GM18867 (cell line): ENCODE data around the gene MRPL54.

ENCODE experiments used
- ATAC-seq: cut with Tn5 transposase; IDR thresholded peaks from one replicate; pipeline ENCODE4 v1.9.1; 2021; ENCODE audit warnings: mild to moderate bottlenecking, moderate library complexity; ENCODE audit not compliant: unreplicated experiment

The MRPL54 gene

GRCh38 chr19:3784607-3785450 is 22.3 kb downstream of the MRPL54 start:
- no peak for ATAC-seq

- no peak for ATAC-seq
These were observed 23.0 kb downstream of the MRPL54 start for GRCh38 chr19:3785451-3785937.

- no peak for ATAC-seq
These were observed 23.7 kb downstream of the MRPL54 start, which contains the start of gene MATK for GRCh38 chr19:3785938-3786824. TSS of gene MATK (minus strand) at chr19:3786381. CDS start at chr19:3785135, 1,246 bp downstream.

GRCh38 chr19:3788996-3789778 is 26.7 kb downstream of the MRPL54 start:
- ATAC-seq: no peak

GRCh38 chr19:3790209-3790734 is 27.8 kb downstream of the MRPL54 start:
- no peak for ATAC-seq

GRCh38 chr19:3790941-3791340 is 28.5 kb downstream of the MRPL54 start:
- no peak for ATAC-seq

GRCh38 chr19:3792114-3792513 is 29.6 kb downstream of the MRPL54 start:
- ATAC-seq: no peak

- no peak for ATAC-seq
These were observed 31.3 kb downstream of the MRPL54 start for GRCh38 chr19:3793799-3794198.

- no peak for ATAC-seq
These were observed 33.9 kb downstream of the MRPL54 start for GRCh38 chr19:3796358-3796757.

GRCh38 chr19:3798137-3798536 is 35.7 kb downstream of the MRPL54 start:
- ATAC-seq: no peak

GRCh38 chr19:3800996-3801395 is 38.5 kb downstream of the MRPL54 start:
- no peak for ATAC-seq

- no peak for ATAC-seq
These were observed 39.1 kb downstream of the MRPL54 start for GRCh38 chr19:3801412-3802096.

GRCh38 chr19:3803114-3803888 is 40.8 kb downstream of the MRPL54 start:
- ATAC-seq: no peak

- ATAC-seq: no peak
These were observed 41.5 kb downstream of the MRPL54 start for GRCh38 chr19:3803986-3804385.

- no peak for ATAC-seq
These were observed 41.9 kb downstream of the MRPL54 start for GRCh38 chr19:3804429-3804828.

- no peak for ATAC-seq
These were observed 43.4 kb downstream of the MRPL54 start for GRCh38 chr19:3805859-3806258.

- no peak for ATAC-seq
These were observed 44.6 kb downstream of the MRPL54 start for GRCh38 chr19:3807131-3807480.

- ATAC-seq: no peak
These were observed 45.3 kb downstream of the MRPL54 start for GRCh38 chr19:3807574-3808354.
